MM.1S (cell line): ENCODE data around the gene CCDC14.
A peak's percentile ranks its signal among the peaks of the same experiment; 100 is the strongest.
"Not testable (repeated sequence)": the region's sequence is repeated elsewhere in the genome, so short reads cannot be mapped to it uniquely, and the experiment has no call there.

Experiments used
- DNase-seq: peaks from one replicate; pipeline ENCODE4 v3.0.0-alpha.2; 2015
- H2AFZ ChIP-seq: fragments of 300-600 bp; sonication (generic); 2 replicates; pipeline ENCODE4 v1.6.0; 2016; ENCODE audit warnings: antibody characterized with exemption, low read length
- H3F3A ChIP-seq: fragments of 300-600 bp; sonication (generic); 2 replicates; pipeline ENCODE4 v1.6.1; 2016; ENCODE audit warnings: mild to moderate bottlenecking, antibody characterized with exemption, low read length, moderate library complexity, mixed read lengths; ENCODE audit not compliant: insufficient read depth
- H3K27ac ChIP-seq: fragments of 300-600 bp; sonication (generic); 2 replicates; pipeline ENCODE4 v1.5.1; 2016; ENCODE audit warnings: mild to moderate bottlenecking, low read length
- H3K27me3 ChIP-seq: fragments of 300-600 bp; sonication (generic); replicated peaks from 2 replicates; pipeline ENCODE4 v1.6.0; 2016; ENCODE audit warnings: low read length; ENCODE audit not compliant: insufficient read depth
- H3K36me3 ChIP-seq: fragments of 300-600 bp; sonication (generic); replicated peaks from 2 replicates; pipeline ENCODE4 v1.6.1; 2016; ENCODE audit warnings: mild to moderate bottlenecking, low read length, mixed read lengths; ENCODE audit not compliant: insufficient read depth
- H3K4me1 ChIP-seq: fragments of 300-600 bp; sonication (generic); 2 replicates; pipeline ENCODE4 v1.6.1; 2016; ENCODE audit warnings: low read length, mixed read lengths
- H3K4me2 ChIP-seq: fragments of 300-600 bp; sonication (generic); 2 replicates; pipeline ENCODE4 v1.6.0; 2016; ENCODE audit warnings: low read depth, low read length
- H3K4me3 ChIP-seq: fragments of 300-600 bp; sonication (generic); 2 replicates; pipeline ENCODE4 v1.5.1; 2016; ENCODE audit warnings: low read length, mixed read lengths
- H3K79me2 ChIP-seq: fragments of 300-600 bp; sonication (generic); 2 replicates; pipeline ENCODE4 v1.6.1; 2016; ENCODE audit warnings: mixed run types, low read length, mixed read lengths
- H3K9ac ChIP-seq: fragments of 300-600 bp; sonication (generic); 2 replicates; pipeline ENCODE4 v1.6.1; 2016; ENCODE audit warnings: low read length, mixed read lengths
- H3K9me2 ChIP-seq: fragments of 300-600 bp; sonication (generic); replicated peaks from 2 replicates; pipeline ENCODE4 v1.6.1; 2016; ENCODE audit warnings: mild to moderate bottlenecking, low read length, mixed read lengths; ENCODE audit not compliant: insufficient read depth
- H3K9me3 ChIP-seq: fragments of 300-600 bp; sonication (generic); replicated peaks from 2 replicates; pipeline ENCODE4 v1.6.1; 2016; ENCODE audit warnings: mild to moderate bottlenecking, low read length, mixed read lengths; ENCODE audit not compliant: insufficient read depth
- H4K20me1 ChIP-seq: fragments of 300-600 bp; sonication (generic); 2 replicates; pipeline ENCODE4 v1.6.1; 2016; ENCODE audit warnings: mild to moderate bottlenecking, low read length, moderate library complexity, mixed read lengths; ENCODE audit not compliant: insufficient read depth
- EZH2 ChIP-seq: fragments of 300-600 bp; sonication (generic); optimal IDR thresholded peaks from 2 replicates; pipeline ENCODE3; 2017; ENCODE audit warnings: low read depth, mild to moderate bottlenecking, antibody characterized with exemption, low read length, mixed read lengths
- EZH2phosphoT487 ChIP-seq: fragments of 300-600 bp; sonication (generic); IDR thresholded peaks from 2 replicates; pipeline ENCODE4 v1.6.1; 2018; ENCODE audit warnings: antibody characterized with exemption, low read length
- TF ChIP-seq, protein P1 (sequence below): fragments of 300-600 bp; sonication (generic); IDR thresholded peaks from 2 replicates; pipeline ENCODE4 v1.5.1; 2016; ENCODE audit warnings: antibody characterized with exemption, low read length, mixed read lengths

Gene CCDC14, protein sequence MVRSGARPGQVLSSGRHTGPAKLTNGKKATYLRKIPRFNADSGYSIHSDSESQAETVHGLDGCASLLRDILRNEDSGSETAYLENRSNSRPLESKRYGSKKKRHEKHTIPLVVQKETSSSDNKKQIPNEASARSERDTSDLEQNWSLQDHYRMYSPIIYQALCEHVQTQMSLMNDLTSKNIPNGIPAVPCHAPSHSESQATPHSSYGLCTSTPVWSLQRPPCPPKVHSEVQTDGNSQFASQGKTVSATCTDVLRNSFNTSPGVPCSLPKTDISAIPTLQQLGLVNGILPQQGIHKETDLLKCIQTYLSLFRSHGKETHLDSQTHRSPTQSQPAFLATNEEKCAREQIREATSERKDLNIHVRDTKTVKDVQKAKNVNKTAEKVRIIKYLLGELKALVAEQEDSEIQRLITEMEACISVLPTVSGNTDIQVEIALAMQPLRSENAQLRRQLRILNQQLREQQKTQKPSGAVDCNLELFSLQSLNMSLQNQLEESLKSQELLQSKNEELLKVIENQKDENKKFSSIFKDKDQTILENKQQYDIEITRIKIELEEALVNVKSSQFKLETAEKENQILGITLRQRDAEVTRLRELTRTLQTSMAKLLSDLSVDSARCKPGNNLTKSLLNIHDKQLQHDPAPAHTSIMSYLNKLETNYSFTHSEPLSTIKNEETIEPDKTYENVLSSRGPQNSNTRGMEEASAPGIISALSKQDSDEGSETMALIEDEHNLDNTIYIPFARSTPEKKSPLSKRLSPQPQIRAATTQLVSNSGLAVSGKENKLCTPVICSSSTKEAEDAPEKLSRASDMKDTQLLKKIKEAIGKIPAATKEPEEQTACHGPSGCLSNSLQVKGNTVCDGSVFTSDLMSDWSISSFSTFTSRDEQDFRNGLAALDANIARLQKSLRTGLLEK

DNA sequence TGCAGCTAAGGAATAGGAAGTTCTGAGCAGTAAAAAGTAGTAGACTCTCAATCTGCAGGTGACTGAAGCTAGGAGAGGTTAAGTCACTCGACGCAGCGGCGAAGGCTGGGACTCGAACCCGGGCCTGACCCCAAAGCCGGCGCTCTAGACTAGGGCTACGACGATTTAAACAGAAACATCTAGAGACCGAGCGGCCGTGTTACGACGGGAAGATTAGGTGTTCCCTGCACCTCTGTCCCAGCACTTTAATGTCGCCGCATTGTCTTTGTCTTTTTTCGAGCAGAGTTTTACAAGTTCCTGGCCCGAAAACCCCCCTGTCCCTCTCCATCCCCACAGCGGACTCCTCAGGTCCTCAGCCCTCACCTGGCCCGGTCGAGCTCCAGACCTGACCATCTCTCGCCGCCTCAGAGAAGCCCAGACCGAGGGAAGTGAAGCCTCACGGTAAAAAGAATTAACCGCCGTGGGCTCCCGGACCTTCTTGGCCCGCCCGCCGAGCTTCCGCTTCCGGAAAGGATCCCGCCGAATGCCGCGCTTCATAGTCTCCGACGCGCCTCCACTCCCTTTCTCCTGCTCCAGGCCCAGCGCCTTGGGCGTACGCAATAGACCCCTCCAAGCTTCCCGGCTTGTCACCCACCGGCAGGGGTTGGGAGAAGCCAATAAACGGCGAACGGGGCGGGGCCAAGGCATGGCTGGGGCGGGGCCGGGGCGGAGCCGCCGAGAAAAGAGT is at the start of gene CCDC14:
CCDC14 (minus strand) TSS at position 449 of the 727 bp plus-strand sequence; CDS start at position 393, 56 bp downstream.
- Histone ChIP-seq H3K79me2 (peaks cover 18% of the 10 kb centered on the region; the same call in 1 of the 2 replicates), H2AFZ (peak within 1 kb of the TSS; percentile 84), H3K27me3 (peaks cover 10% of the 10 kb centered on the region; the same call in 1 of the 2 replicates), H3F3A (peaks cover 7% of the 10 kb centered on the region), H3K36me3 (no peaks in the 10 kb centered on the region), H3K27ac (peak within 1 kb of the TSS; percentile 83), H4K20me1 (no peaks in the 10 kb centered on the region), H3K9me3 (no peaks in the 10 kb centered on the region), H3K4me2 (peak within 1 kb of the TSS; percentile 88), H3K9ac (peak within 1 kb of the TSS; percentile 85), H3K4me1 (peaks cover 16% of the 10 kb centered on the region), H3K9me2 (no peaks in the 10 kb centered on the region), H3K4me3 (peak within 1 kb of the TSS; percentile 74)
- TF ChIP-seq EZH2phosphoT487 (no peak), EZH2 (no peak)
- TF ChIP-seq, protein P1, sequence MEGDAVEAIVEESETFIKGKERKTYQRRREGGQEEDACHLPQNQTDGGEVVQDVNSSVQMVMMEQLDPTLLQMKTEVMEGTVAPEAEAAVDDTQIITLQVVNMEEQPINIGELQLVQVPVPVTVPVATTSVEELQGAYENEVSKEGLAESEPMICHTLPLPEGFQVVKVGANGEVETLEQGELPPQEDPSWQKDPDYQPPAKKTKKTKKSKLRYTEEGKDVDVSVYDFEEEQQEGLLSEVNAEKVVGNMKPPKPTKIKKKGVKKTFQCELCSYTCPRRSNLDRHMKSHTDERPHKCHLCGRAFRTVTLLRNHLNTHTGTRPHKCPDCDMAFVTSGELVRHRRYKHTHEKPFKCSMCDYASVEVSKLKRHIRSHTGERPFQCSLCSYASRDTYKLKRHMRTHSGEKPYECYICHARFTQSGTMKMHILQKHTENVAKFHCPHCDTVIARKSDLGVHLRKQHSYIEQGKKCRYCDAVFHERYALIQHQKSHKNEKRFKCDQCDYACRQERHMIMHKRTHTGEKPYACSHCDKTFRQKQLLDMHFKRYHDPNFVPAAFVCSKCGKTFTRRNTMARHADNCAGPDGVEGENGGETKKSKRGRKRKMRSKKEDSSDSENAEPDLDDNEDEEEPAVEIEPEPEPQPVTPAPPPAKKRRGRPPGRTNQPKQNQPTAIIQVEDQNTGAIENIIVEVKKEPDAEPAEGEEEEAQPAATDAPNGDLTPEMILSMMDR: no peak
- DNase-seq: peak; percentile 82

DNA sequence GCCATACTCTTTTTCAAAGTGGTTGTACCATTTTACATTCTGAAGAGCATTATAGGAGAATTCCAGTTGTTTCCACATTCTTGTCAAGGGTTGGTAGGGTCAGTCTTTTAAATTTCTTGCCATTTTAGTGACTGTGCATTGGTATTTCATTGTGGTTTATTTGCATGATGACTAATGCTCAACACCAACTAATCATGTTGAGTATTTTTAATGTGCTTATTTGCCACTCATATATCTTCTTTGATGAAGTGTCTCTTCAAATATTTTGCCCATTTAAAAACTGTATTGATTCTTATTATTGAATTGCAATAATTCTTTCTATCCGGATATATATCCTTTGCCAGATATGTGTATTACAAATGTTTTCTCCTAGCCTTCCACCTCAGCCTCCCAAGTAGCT is 47.3 kb upstream of the CCDC14 start:
- H2AFZ ChIP-seq, DNase-seq, H3K36me3 ChIP-seq, H3K4me1 ChIP-seq, H4K20me1 ChIP-seq, H3K9me3 ChIP-seq, H3K4me3 ChIP-seq, H3K9me2 ChIP-seq, H3K4me2 ChIP-seq, H3F3A ChIP-seq, H3K27ac ChIP-seq, H3K27me3 ChIP-seq, H3K79me2 ChIP-seq, H3K9ac ChIP-seq: not testable (repeated sequence)

DNA sequence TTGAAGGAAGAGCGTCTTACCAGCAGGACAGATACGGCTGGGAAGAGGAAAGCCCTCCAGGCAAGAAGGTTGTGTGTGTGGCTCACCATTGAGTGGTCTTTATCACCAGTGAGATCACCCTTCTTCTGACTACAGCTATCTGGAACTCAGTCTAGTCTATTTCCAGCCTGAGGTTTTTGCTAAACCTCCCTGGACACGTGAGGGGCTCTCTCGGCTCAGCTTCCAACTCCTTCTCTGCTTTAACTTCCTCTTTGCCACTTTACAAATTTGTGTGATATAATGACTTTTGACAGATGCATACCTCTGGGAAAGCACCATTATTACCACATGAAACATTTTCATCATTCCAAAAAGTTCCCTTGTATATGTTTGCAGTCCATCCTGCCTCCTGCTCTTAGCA is 46.2 kb upstream of the CCDC14 start:
- H3K27ac ChIP-seq: no peak overlapping the region
- no peak overlapping the region for H3K4me2 ChIP-seq
- no peaks in the 10 kb centered on the region for H3K27me3 ChIP-seq
- peaks cover 4% of the 10 kb centered on the region; the same call in 1 of the 2 replicates for H3K4me1 ChIP-seq
- H3K4me3 ChIP-seq: no peak overlapping the region
- no peaks in the 10 kb centered on the region for H3K79me2 ChIP-seq
- no peak overlapping the region for H2AFZ ChIP-seq
- no peak for TF ChIP-seq EZH2phosphoT487
- TF ChIP-seq, protein P1: no peak
- no peak for TF ChIP-seq EZH2
- no peaks in the 10 kb centered on the region for H3K9me2 ChIP-seq
- H4K20me1 ChIP-seq: no peaks in the 10 kb centered on the region
- H3K36me3 ChIP-seq: no peaks in the 10 kb centered on the region
- no peaks in the 10 kb centered on the region for H3K9me3 ChIP-seq
- H3F3A ChIP-seq: no peaks in the 10 kb centered on the region
- no peak for DNase-seq
- no peak overlapping the region for H3K9ac ChIP-seq

DNA sequence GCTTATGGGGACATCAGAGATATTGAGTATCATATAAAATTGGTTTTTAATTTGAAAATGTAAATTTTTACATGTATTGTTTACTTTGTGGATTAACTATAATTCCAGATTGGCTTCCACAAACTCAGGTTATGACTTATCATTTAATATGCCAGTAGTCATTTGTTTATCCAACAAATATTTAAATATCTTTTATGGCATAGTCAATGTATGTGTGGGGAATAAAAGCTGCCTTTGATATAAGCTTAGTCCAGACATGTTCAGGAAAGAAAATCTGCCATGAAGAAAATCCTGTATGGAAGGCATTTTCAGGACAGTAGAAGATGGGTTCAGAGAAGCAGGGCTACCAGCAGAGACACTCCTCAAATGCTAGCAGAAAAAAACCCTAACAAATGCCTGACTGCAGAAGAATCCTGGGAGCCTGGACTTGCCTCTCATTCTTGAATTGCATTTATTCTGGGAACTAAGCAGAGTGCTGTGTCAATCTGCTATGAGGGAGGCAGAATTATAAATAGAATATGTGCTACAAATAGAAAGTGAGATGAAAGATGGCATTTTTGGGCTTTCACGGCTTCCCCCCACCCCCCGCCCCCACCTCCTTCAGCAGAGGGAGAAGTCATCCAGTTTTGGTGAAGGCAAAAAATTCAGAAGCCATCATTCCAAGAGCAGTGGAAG is 41.5 kb upstream of the CCDC14 start:
- not testable (repeated sequence) for DNase-seq, H3K4me1 ChIP-seq, H2AFZ ChIP-seq, H3K4me3 ChIP-seq, H3K36me3 ChIP-seq, H3K27ac ChIP-seq, H3F3A ChIP-seq, H3K9me2 ChIP-seq, H3K9me3 ChIP-seq, H3K27me3 ChIP-seq, H3K9ac ChIP-seq, H4K20me1 ChIP-seq, H3K79me2 ChIP-seq
- H3K4me2 ChIP-seq: peak overlapping the region; percentile 18; the same call in 1 of the 2 replicates

DNA sequence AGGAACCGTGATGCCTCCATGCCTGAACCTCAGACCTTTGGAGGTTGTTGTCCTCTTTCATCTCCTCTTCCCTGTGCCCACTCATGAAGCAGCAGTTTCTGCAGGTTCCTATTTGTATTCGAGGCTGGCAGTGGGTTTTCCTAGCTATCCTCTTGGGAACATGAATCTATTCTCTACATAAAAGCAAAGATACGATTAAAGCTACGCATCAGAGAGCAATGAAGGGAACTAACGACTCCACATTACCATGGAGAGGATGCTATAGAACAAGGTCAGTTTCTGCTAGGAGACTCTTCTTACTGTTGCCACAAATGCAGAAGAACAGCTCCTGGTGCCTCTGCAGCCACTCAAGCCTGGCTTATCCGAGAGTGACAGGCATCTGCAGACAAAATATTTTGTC is 40.3 kb upstream of the CCDC14 start:
- H3K9ac ChIP-seq, H3F3A ChIP-seq, H3K9me2 ChIP-seq, H3K4me1 ChIP-seq, H3K27ac ChIP-seq, H3K4me3 ChIP-seq, H3K79me2 ChIP-seq, H3K27me3 ChIP-seq, H4K20me1 ChIP-seq, H2AFZ ChIP-seq, DNase-seq, H3K4me2 ChIP-seq, H3K9me3 ChIP-seq, H3K36me3 ChIP-seq: not testable (repeated sequence)
